Keratinocyte (primary cell): Measurements from ENCODE around the gene CHPF. TPM values are rescaled to one million over a fixed set of nuclear protein-coding genes. Genes with fewer than 3 reads are reported as not detected.

ENCODE experiments used
- DNase-seq: peaks from one replicate; pipeline ENCODE4 v3.0.0-alpha.2; 2011; ENCODE audit warnings: low read depth, missing footprints, low spot score
- FAIRE-seq: peaks from 2 replicates; lab custom pipeline; 2011; peaks lifted over from hg19 to GRCh38; lab: Jason Lieb, UNC
- H2AFZ ChIP-seq: 2 replicates; pipeline ENCODE4 v1.6.0; 2012; ENCODE audit warnings: low read length, control low read depth, inconsistent platforms; ENCODE audit not compliant: control insufficient read depth
- H3K27ac ChIP-seq: 2 replicates; pipeline ENCODE4 v1.5.1; 2011; ENCODE audit warnings: low read length; ENCODE audit not compliant: control insufficient read depth, insufficient read depth
- H3K27me3 ChIP-seq: 3 replicates; pipeline ENCODE4 v1.6.0; 2011; ENCODE audit warnings: low read length; ENCODE audit not compliant: control insufficient read depth, insufficient read depth; ENCODE audit errors: extremely low read depth
- H3K36me3 ChIP-seq, 2 experiments: 2 replicates in 1 of 2; 3 replicates in 1 of 2; pipeline ENCODE4 v1.5.1; 2011; ENCODE audit warnings: low read length in 2 of 2, mild to moderate bottlenecking in 1 of 2; ENCODE audit not compliant: control insufficient read depth in 2 of 2, insufficient read depth in 2 of 2; ENCODE audit errors: extremely low read depth in 1 of 2
- H3K4me1 ChIP-seq: 3 replicates; pipeline ENCODE4 v1.5.1; 2011; ENCODE audit warnings: low read length; ENCODE audit not compliant: control insufficient read depth, insufficient read depth; ENCODE audit errors: extremely low read depth
- H3K4me2 ChIP-seq: 3 replicates; pipeline ENCODE4 v1.6.0; 2011; ENCODE audit warnings: low read depth, low read length; ENCODE audit not compliant: control insufficient read depth, insufficient read depth; ENCODE audit errors: extremely low read depth
- H3K4me3 ChIP-seq, 3 experiments: fragments of 200-600 bp in 1 of 3; sonication (generic) in 1 of 3; 2 replicates in 2 of 3; 3 replicates in 1 of 3; pipeline ENCODE4 v1.5.1; 2011 to 2016; ENCODE audit warnings: low read length in 3 of 3, mild to moderate bottlenecking in 3 of 3, control low read depth in 2 of 3, inconsistent platforms in 1 of 3, low read depth in 1 of 3, mixed read lengths in 1 of 3, mixed run types in 1 of 3, moderate library complexity in 1 of 3; ENCODE audit not compliant: control insufficient read depth in 2 of 3, insufficient read depth in 2 of 3; ENCODE audit errors: extremely low read depth in 1 of 3
- H3K79me2 ChIP-seq: 2 replicates; pipeline ENCODE4 v1.6.0; 2012; ENCODE audit warnings: low read length; ENCODE audit not compliant: control insufficient read depth, insufficient read depth
- H3K9ac ChIP-seq: 3 replicates; pipeline ENCODE4 v1.6.0; 2011; ENCODE audit warnings: low read length; ENCODE audit not compliant: control insufficient read depth, insufficient read depth; ENCODE audit errors: extremely low read depth
- H3K9me1 ChIP-seq: 3 replicates; pipeline ENCODE4 v1.6.0; 2011; ENCODE audit warnings: low read length; ENCODE audit not compliant: control insufficient read depth, insufficient read depth; ENCODE audit errors: extremely low read depth
- H3K9me3 ChIP-seq: 2 replicates; pipeline ENCODE4 v1.5.1; 2012; ENCODE audit warnings: low read depth, low read length; ENCODE audit not compliant: control insufficient read depth
- H4K20me1 ChIP-seq: 3 replicates; pipeline ENCODE4 v1.6.0; 2011; ENCODE audit warnings: low read length; ENCODE audit not compliant: control insufficient read depth, insufficient read depth; ENCODE audit errors: extremely low read depth
- EZH2 ChIP-seq: IDR thresholded peaks from one replicate; pipeline ENCODE4 v1.6.1; 2012; ENCODE audit warnings: inconsistent platforms, mild to moderate bottlenecking, low read length, moderate library complexity
- dilution Hi-C: fragments of 300-500 bp; cut with MboI; formaldehyde crosslinking; loops from one replicate; pipeline ENCODE4 v1.7.0; 2020; ENCODE audit warnings: low sequenced_read_pairs; ENCODE audit not compliant: extremely low pct_ligation_motif_present
- polyA plus RNA-seq, 5 experiments: library from polyadenylated mRNA; depleted of rRNA in 3 of 5; stranded (reverse) in 3 of 5; stranded (forward) in 1 of 5; unstranded in 1 of 5; fragments of >200 nt; gene quantifications; 1 replicate in 1 of 5; 2 replicates in 3 of 5; 3 replicates in 1 of 5; pipeline versions ENCODE4 v1.2.1 to v1.2.3, GENCODE V29; 2011 to 2012; ENCODE audit warnings: missing spikeins in 2 of 5, low read depth in 1 of 5, low replicate concordance in 1 of 5
- TF ChIP-seq, protein P1 (sequence below), 3 experiments: IDR thresholded peaks in 1 of 3; conservative IDR thresholded peaks in 1 of 3; optimal IDR thresholded peaks in 1 of 3; 2 replicates in 2 of 3; 3 replicates in 1 of 3; pipeline versions ENCODE3 to v1.5.1; 2011; ENCODE audit warnings: low read length in 3 of 3, mild to moderate bottlenecking in 3 of 3, moderate library complexity in 2 of 3, control low read depth in 1 of 3, inconsistent platforms in 1 of 3; ENCODE audit not compliant: insufficient read depth in 2 of 3; ENCODE audit errors: extremely low read depth in 1 of 3

Gene CHPF
- polyA plus RNA-seq, 1 donor (not counting 4 experiments of a cell fraction or from before 2014, with no cell fraction given): 24.4 TPM

DNA sequence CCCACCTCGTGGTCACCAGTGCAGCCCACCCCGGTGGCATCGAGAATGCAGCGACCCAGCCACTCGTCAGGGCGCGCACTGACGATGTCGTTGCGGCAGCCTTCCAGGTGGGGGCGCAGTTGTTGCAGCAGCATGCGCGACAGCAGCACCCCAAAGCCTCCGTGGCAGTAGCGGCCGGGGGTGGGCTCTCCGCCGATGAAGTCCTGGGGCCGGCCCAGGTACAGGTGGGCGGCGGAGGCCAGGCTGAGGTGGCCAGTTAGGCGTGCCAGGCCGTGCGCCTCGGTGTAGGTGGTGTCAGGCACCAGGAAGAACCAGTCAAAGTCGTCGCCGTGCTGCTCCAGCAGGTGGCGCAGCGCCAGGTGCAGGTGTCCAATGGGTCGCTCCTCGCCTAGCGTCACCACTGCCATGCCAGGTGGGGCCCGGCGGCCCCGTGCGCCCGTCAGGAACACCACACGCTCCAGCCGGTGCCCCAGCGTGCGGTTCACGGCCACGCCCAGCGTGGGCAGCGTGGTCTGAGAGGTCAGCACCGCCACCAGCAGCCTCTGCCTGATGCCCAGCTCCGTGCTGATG lies 1.9 kb downstream of the CHPF start:
- dilution Hi-C loops: no loop called here
- FAIRE-seq: no peak

DNA sequence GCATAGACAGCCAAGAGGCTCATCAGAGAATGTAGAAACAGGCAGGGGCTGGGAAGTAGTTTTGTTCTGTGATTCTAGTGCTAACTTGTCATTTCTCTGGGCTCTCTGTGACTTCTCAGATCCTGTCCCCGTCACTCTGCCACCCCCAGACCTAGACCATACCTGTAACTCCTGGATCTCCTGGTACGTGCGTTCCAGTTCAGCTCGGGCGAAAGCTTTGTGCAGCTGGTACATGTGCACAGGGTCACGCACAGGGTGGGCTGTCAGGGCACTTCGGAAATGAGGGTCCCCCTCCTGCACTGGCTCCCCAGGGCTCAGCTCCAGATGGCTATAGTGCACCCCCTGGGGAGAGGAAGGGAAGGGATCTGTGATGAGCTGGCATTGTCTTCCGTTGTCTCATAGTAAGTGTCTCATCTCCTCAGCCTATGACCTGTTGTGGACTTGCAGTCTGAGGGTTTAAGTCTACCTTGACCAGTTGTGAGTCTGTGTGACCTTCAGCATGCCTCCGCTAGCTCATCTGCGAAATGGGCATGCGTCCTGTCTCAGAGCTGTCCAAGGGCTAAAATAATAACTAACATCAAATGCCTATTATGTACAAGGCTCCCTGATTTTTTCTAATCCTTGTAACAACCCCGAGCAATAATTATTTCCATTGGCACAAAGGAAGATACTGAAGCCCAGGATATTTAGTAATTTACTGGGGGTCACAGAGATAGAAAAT lies 2.7 kb downstream of the CHPF start:
- peaks cover 20% of the 10 kb centered on the region for H3K4me1 ChIP-seq
- H3K4me2 ChIP-seq: peak overlapping the region; percentile 84
- FAIRE-seq (no peak), DNase-seq (no peak)
- no peaks in the 10 kb centered on the region for H3K9me1 ChIP-seq
- peaks cover 33% of the 10 kb centered on the region for H3K79me2 ChIP-seq
- peaks cover 10% of the 10 kb centered on the region for H4K20me1 ChIP-seq
- TF ChIP-seq EZH2: no peak
- TF ChIP-seq, protein P1, sequence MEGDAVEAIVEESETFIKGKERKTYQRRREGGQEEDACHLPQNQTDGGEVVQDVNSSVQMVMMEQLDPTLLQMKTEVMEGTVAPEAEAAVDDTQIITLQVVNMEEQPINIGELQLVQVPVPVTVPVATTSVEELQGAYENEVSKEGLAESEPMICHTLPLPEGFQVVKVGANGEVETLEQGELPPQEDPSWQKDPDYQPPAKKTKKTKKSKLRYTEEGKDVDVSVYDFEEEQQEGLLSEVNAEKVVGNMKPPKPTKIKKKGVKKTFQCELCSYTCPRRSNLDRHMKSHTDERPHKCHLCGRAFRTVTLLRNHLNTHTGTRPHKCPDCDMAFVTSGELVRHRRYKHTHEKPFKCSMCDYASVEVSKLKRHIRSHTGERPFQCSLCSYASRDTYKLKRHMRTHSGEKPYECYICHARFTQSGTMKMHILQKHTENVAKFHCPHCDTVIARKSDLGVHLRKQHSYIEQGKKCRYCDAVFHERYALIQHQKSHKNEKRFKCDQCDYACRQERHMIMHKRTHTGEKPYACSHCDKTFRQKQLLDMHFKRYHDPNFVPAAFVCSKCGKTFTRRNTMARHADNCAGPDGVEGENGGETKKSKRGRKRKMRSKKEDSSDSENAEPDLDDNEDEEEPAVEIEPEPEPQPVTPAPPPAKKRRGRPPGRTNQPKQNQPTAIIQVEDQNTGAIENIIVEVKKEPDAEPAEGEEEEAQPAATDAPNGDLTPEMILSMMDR (optimal IDR thresholded peaks at IDR 0.05 in 1 of 3, IDR thresholded peaks at IDR 0.05 in 1 of 3, conservative IDR thresholded peaks at IDR 0.05 in 1 of 3; ENCODE audit: extremely low read depth in 1 of 3, insufficient read depth in 2 of 3, low read length in 3 of 3): no peak
- dilution Hi-C loops: no loop called here
- H3K36me3 ChIP-seq: peaks cover 20 to 23% of the 10 kb centered on the region in 2 experiments
- no peaks in the 10 kb centered on the region for H3K9me3 ChIP-seq
- no peaks in the 10 kb centered on the region for H3K27me3 ChIP-seq
- H3K9ac ChIP-seq: no peak overlapping the region
- H2AFZ ChIP-seq: no peak overlapping the region
- peak overlapping the region in 1 of 3 experiments; percentile 92 for H3K4me3 ChIP-seq
- H3K27ac ChIP-seq: no peak overlapping the region

More for the DNA sequence above, 1.9 kb downstream of the CHPF start:
- TF ChIP-seq EZH2: no peak
- TF ChIP-seq, protein P1 (optimal IDR thresholded peaks at IDR 0.05 in 1 of 3, IDR thresholded peaks at IDR 0.05 in 1 of 3, conservative IDR thresholded peaks at IDR 0.05 in 1 of 3; ENCODE audit: extremely low read depth in 1 of 3, insufficient read depth in 2 of 3, low read length in 3 of 3): peak; percentile 84 to 99 (median 89)
- peaks cover 20 to 23% of the 10 kb centered on the region in 2 experiments for H3K36me3 ChIP-seq
- peak overlapping the region; percentile 84 for H3K4me2 ChIP-seq
- H3K4me3 ChIP-seq: peak overlapping the region; percentile 85 to 97 (median 92)
- peak overlapping the region; percentile 90 for H3K9ac ChIP-seq
- no peaks in the 10 kb centered on the region for H3K9me3 ChIP-seq
- peaks cover 20% of the 10 kb centered on the region for H3K4me1 ChIP-seq
- H2AFZ ChIP-seq: no peak overlapping the region
- no peaks in the 10 kb centered on the region for H3K27me3 ChIP-seq
- H4K20me1 ChIP-seq: peaks cover 10% of the 10 kb centered on the region
- no peaks in the 10 kb centered on the region for H3K9me1 ChIP-seq
- H3K79me2 ChIP-seq: peaks cover 33% of the 10 kb centered on the region
- no peak for DNase-seq
- H3K27ac ChIP-seq: peak overlapping the region; percentile 65
